ENCODE data around the gene RPUSD1.

Gene RPUSD1

DNA sequence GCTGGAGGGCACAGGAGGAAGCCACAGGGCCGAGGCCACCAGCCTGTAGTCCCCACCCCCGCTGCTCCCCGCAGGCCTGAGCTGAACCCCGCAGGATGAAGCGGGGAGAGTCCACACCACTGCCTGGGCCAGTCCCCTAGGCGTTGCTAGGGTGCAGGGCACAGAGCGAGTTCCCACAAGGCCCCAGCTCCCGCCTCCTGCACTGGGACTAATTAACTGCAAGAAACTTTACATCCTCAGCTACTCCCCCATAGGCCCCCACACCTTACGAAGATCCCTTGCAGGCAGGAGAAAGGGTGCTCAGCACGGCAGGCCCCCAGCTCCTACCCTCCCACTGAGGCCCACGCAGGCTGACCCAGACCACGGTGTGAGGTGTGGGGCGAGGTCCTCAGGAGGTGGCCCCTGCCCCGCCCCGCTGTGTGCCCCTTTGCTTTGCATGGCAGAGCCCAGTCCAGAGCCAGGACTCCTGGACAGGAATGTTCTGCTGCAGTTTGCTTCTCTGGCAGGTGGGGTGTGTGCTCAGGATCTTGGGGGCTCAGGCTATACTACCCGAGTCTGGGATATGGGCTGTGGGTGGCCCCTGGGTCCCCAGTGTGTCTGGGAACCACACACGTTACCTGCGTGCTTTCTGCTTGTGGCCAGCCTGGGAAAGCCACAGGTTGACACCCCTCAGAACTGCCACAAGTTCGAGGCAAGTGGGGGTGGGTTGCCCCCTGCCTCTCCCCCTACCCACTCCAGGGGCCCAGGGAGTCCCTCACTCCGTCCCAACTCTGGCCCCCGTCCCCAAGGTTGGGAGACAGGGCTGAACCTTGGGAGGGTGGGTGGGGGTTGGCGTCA lies 11.1 kb upstream of the RPUSD1 start:
- Histone ChIP-seq H3K9me3 (no peaks in the 10 kb centered on the region), H3K36me3 (peaks cover 0 to 2% (median 0%) of the 10 kb centered on the region in 3 donors), H3K27me3 (peaks cover 0 to 79% of the 10 kb centered on the region in 2 donors), H3K4me1 (peaks cover 0 to 6% (median 0%) of the 10 kb centered on the region in 4 donors), H3K4me3 (no peak overlapping the region), H3K27ac (no peak overlapping the region)
- TF ChIP-seq, protein P1, sequence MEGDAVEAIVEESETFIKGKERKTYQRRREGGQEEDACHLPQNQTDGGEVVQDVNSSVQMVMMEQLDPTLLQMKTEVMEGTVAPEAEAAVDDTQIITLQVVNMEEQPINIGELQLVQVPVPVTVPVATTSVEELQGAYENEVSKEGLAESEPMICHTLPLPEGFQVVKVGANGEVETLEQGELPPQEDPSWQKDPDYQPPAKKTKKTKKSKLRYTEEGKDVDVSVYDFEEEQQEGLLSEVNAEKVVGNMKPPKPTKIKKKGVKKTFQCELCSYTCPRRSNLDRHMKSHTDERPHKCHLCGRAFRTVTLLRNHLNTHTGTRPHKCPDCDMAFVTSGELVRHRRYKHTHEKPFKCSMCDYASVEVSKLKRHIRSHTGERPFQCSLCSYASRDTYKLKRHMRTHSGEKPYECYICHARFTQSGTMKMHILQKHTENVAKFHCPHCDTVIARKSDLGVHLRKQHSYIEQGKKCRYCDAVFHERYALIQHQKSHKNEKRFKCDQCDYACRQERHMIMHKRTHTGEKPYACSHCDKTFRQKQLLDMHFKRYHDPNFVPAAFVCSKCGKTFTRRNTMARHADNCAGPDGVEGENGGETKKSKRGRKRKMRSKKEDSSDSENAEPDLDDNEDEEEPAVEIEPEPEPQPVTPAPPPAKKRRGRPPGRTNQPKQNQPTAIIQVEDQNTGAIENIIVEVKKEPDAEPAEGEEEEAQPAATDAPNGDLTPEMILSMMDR (IDR thresholded peaks at IDR 0.05): no peak
- no peak for DNase-seq
- intact Hi-C loops (cut with DNase I; ENCODE audit: low total_unique reads): no loop called here

DNA sequence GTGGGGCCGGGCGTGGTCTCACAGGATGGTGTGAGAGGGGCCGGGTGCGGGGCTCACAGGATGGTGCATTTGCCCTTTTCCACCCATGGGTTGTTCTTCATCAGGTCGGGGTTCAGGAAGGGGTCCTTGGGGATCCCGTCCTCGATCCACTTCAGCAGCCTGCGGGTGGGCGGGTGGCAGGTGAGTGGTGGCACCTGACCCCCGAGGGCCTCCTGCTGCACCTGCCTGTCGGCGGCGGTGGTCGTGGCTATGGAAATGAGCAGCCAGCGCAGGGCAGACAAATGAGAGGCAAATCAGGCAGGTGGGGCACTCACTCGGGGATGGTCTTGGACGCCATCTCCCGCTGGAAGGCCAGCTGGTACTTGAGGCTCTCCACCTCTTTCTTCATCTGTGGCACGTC lies 10.5 kb upstream of the RPUSD1 start:
- H3K4me3 ChIP-seq: no peak overlapping the region
- TF ChIP-seq, protein P1 (IDR thresholded peaks at IDR 0.05): no peak
- H3K27me3 ChIP-seq: peaks cover 0 to 79% of the 10 kb centered on the region in 2 donors

DNA sequence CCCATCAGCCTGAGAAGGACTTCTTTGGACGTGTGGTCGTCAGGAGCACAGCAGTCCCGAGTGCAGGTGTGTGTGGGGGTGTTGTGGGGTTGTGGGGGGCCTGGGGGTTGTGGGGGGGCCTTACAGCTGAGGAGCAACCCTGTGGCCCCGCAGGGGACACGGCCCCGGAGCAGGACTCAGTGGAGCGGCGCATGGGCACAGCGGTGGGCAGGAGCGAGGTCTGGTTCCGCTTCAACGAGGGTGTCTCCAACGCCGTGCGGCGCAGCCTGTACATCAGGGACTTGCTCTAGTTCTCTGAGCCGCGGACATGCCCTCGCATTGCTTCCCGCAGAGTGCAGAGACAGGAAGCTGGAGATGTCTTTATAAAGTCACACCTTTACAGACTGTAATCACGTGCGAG lies 9.5 kb upstream of the RPUSD1 start:
- intact Hi-C loops (cut with DNase I; ENCODE audit: low total_unique reads): no loop called here
- Histone ChIP-seq H3K27ac (no peak overlapping the region), H3K36me3 (peaks cover 0 to 18% (median 0%) of the 10 kb centered on the region in 3 donors), H3K4me1 (peaks cover 0 to 6% (median 0%) of the 10 kb centered on the region in 4 donors), H3K27me3 (peaks cover 0 to 69% of the 10 kb centered on the region in 2 donors), H3K9me3 (no peaks in the 10 kb centered on the region), H3K4me3 (no peak overlapping the region)
- DNase-seq: no peak
- TF ChIP-seq, protein P1 (IDR thresholded peaks at IDR 0.05): no peak

More for the DNA sequence above, 10.5 kb upstream of the RPUSD1 start:
- peaks cover 0 to 8% (median 0%) of the 10 kb centered on the region in 3 donors for H3K36me3 ChIP-seq
- H3K4me1 ChIP-seq: peaks cover 0 to 6% (median 0%) of the 10 kb centered on the region in 4 donors
- no peaks in the 10 kb centered on the region for H3K9me3 ChIP-seq
- DNase-seq: no peak
- H3K27ac ChIP-seq: no peak overlapping the region
- intact Hi-C loops (cut with DNase I; ENCODE audit: low total_unique reads): no loop called here

DNA sequence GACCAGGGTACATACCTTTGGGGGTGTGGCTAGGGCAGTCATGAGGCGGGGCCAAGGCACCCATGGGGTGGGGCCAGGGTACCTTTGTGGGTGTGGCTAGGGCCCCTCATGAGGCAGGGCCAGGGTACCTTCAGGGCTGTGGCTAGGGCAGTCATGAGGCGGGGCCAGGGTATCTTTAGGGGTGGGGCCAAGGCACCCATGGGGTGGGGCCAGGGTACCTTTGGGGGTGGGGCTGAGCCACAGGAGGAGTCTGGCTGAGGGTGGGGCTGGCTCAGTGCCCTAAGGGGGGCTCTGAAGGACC lies 8.9 kb upstream of the RPUSD1 start:
- no peak overlapping the region for H3K27ac ChIP-seq

DNA sequence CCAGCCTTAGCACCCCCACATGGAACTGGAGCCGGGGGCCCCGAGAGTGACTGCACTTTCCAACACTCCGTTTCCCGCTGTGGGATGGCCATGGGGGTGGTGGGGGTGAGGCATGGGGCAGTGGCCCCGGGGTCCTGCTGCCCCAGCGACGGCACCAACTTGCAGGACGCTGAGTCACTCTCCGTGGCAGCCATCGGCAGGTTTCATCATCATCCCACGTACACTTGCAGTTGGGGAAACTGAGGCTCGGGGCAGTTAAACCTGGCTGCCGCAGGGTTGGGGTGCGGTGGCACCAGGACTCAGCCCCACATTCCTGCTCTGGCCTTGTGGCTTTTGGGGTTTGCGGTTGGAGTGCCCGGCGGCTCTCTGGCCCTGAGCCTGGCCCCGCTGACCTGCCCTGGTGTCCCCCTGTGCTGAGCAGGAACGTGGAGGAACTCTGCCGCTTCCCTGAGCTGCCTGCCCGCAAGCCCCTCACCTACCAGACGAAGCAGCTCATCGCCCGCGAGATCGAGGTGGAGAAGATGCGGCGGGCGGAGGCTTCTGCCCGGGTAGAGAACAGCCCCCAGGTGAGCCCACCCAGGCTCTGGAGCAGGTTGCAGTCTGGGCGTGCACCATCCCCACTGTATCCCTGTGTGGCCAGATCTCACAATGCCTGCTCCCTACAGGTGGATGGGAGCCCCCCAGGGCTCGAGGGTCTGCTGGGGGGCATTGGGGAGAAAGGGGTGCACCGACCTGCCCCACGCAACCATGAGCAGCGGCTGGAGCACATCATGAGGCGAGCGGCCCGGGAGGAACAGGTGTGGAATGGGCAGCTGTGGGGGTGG lies 8.3 kb upstream of the RPUSD1 start:
- H3K27ac ChIP-seq: no peak overlapping the region
- peaks cover 0 to 26% (median 0%) of the 10 kb centered on the region in 3 donors for H3K36me3 ChIP-seq
- H3K4me3 ChIP-seq: no peak overlapping the region
- no peaks in the 10 kb centered on the region for H3K9me3 ChIP-seq
- H3K27me3 ChIP-seq: peaks cover 0 to 57% of the 10 kb centered on the region in 2 donors
- TF ChIP-seq, protein P1 (IDR thresholded peaks at IDR 0.05): no peak
- H3K4me1 ChIP-seq: peaks cover 0 to 6% (median 0%) of the 10 kb centered on the region in 4 donors
- no peak for DNase-seq
- intact Hi-C loops (cut with DNase I; ENCODE audit: low total_unique reads): no loop called here

More for the DNA sequence above, 8.9 kb upstream of the RPUSD1 start:
- Histone ChIP-seq H3K4me3 (no peak overlapping the region), H3K9me3 (no peaks in the 10 kb centered on the region), H3K36me3 (peaks cover 0 to 24% (median 0%) of the 10 kb centered on the region in 3 donors), H3K27me3 (peaks cover 0 to 63% of the 10 kb centered on the region in 2 donors), H3K4me1 (peaks cover 0 to 6% (median 0%) of the 10 kb centered on the region in 4 donors)
- no peak for DNase-seq
- intact Hi-C loops (cut with DNase I; ENCODE audit: low total_unique reads): no loop called here
- TF ChIP-seq, protein P1 (IDR thresholded peaks at IDR 0.05): no peak

Data from tibial artery (tissue), 4 donors.